GM19023 (cell line): ENCODE results near the gene PRKG1.
"Not testable (repeated sequence)": the region's sequence is repeated elsewhere in the genome, so short reads cannot be mapped to it uniquely, and the experiment has no call there.

Source experiments
- ATAC-seq: cut with Tn5 transposase; IDR thresholded peaks from one replicate; pipeline ENCODE4 v1.9.1; 2021; ENCODE audit warnings: mild to moderate bottlenecking, moderate library complexity; ENCODE audit not compliant: unreplicated experiment

The PRKG1 gene

GRCh38 chr10:51168086-51168815, 94.0 kb downstream of the PRKG1 start:
- no peak for ATAC-seq

GRCh38 chr10:51169111-51169510, 94.8 kb downstream of the PRKG1 start:
- ATAC-seq, result no peak

GRCh38 chr10:51170518-51171245, 96.4 kb downstream of the PRKG1 start:
- ATAC-seq, result no peak

GRCh38 chr10:51171946-51172345, 97.7 kb downstream of the PRKG1 start:
- no peak for ATAC-seq

- ATAC-seq, result no peak
Measured at GRCh38 chr10:51176976-51177695, 102.8 kb downstream of the PRKG1 start.

GRCh38 chr10:51178634-51179033, 104.3 kb downstream of the PRKG1 start:
- ATAC-seq, result no peak

- ATAC-seq, result no peak
Measured at GRCh38 chr10:51180141-51180540, 105.9 kb downstream of the PRKG1 start.

- ATAC-seq, result no peak
Measured at GRCh38 chr10:51183783-51184182, 109.5 kb downstream of the PRKG1 start.

GRCh38 chr10:51186361-51186760, 112.1 kb downstream of the PRKG1 start:
- ATAC-seq, result no peak

GRCh38 chr10:51188008-51188407, 113.7 kb downstream of the PRKG1 start:
- ATAC-seq, result no peak

GRCh38 chr10:51188866-51189265, 114.6 kb downstream of the PRKG1 start:
- no peak for ATAC-seq

- no peak for ATAC-seq
Measured at GRCh38 chr10:51196508-51197175, 122.4 kb downstream of the PRKG1 start.

- no peak for ATAC-seq
Measured at GRCh38 chr10:51198170-51198569, 123.9 kb downstream of the PRKG1 start.

- ATAC-seq, result no peak
Measured at GRCh38 chr10:51201947-51202346, 127.7 kb downstream of the PRKG1 start.

GRCh38 chr10:51203359-51203758, 129.1 kb downstream of the PRKG1 start:
- no peak for ATAC-seq

GRCh38 chr10:51204066-51204465, 129.8 kb downstream of the PRKG1 start:
- ATAC-seq, result no peak

- ATAC-seq, result no peak
Measured at GRCh38 chr10:51204701-51205100, 130.4 kb downstream of the PRKG1 start.

- no peak for ATAC-seq
Measured at GRCh38 chr10:51206500-51206899, 132.2 kb downstream of the PRKG1 start.

- ATAC-seq, result not testable (repeated sequence)
Measured at GRCh38 chr10:51212937-51213336, 138.7 kb downstream of the PRKG1 start.

- ATAC-seq, result no peak
Measured at GRCh38 chr10:51214207-51215196, 140.2 kb downstream of the PRKG1 start.
